Peyer's patch (tissue), 4 donors: ENCODE results near the gene NDUFAB1. TPM values are rescaled to one million over a fixed set of nuclear protein-coding genes. Genes with fewer than 3 reads are reported as not detected.

Source experiments
- DNase-seq, 3 donors: peaks; one replicate each; pipeline ENCODE4 v3.0.0-alpha.2; 2017 to 2019
- H3K27ac ChIP-seq, 4 donors: fragments of 200-600 bp; sonication (generic); one replicate each; pipeline ENCODE4 v1.5.1; 2016 to 2019
- H3K27me3 ChIP-seq, 2 donors: fragments of 200-600 bp; sonication (generic); one replicate each; pipeline ENCODE4 v1.5.1; 2019
- H3K36me3 ChIP-seq, 3 donors: fragments of 200-600 bp; sonication (generic); one replicate each; pipeline ENCODE4 v1.5.1; 2016 to 2019
- H3K4me1 ChIP-seq, 4 donors: fragments of 200-600 bp; sonication (generic); one replicate each; pipeline ENCODE4 v1.5.1; 2016 to 2019
- H3K4me3 ChIP-seq, 4 donors: fragments of 200-600 bp; sonication (generic); 1 replicate in 3 of 4; 2 replicates in 1 of 4; pipeline ENCODE4 v1.5.1; 2016 to 2019; ENCODE audit warnings: mild to moderate bottlenecking in 1 of 4
- H3K9me3 ChIP-seq, 4 donors: fragments of 200-600 bp; sonication (generic); one replicate each; pipeline ENCODE4 v1.5.1; 2016 to 2019; ENCODE audit warnings: mild to moderate bottlenecking in 1 of 4
- POLR2A ChIP-seq, 2 donors: fragments of 450-650 bp; IDR thresholded peaks; one replicate each; pipeline ENCODE4 v1.5.1; 2017; ENCODE audit warnings: antibody characterized with exemption in 2 of 2, mild to moderate bottlenecking in 2 of 2, moderate library complexity in 2 of 2
- total RNA-seq, 4 donors: library from RNA; depleted of rRNA; stranded (reverse); fragments of >200 nt; gene quantifications; one replicate each; pipeline ENCODE4 v1.1.0, GENCODE V29; 2016
- TF ChIP-seq, protein P1 (sequence below), 6 experiments: fragments of 450-650 bp in 4 of 6; fragments of 200-600 bp in 2 of 6; sonication (generic) in 1 of 6; IDR thresholded peaks; one replicate each; pipeline ENCODE4 v1.5.1; 2017 to 2019; ENCODE audit warnings: antibody characterized with exemption in 6 of 6, mild to moderate bottlenecking in 3 of 6, moderate library complexity in 1 of 6

The NDUFAB1 gene
- total RNA-seq, 4 donors from 2014 or later, result 49.4 to 115 (median 92.8) TPM

DNA sequence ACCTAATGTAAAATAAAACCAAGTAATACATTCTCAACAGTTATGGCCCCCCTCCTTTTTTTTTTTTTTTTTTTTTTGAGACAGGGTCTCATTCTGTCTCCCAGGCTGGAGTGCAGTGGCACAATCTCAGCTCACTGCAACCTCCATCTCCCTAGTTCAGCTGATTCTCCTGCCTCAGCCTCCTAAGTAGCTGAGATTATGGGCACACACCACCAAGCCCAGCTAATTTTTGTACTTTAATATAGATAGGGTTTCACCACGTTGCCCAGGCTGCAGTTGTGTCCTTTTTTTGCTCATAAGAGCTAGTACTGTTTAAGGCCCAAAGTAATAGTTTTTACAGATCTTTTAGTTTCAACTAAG lies 57.2 kb downstream of the NDUFAB1 start:
- H3K9me3 ChIP-seq, result no peaks in the 10 kb centered on the region
- DNase-seq, result no peak
- peaks cover 0 to 47% (median 0%) of the 10 kb centered on the region in 3 donors for H3K36me3 ChIP-seq
- no peak overlapping the region for H3K27ac ChIP-seq
- no peaks in the 10 kb centered on the region for H3K27me3 ChIP-seq
- no peaks in the 10 kb centered on the region for H3K4me1 ChIP-seq
- no peak overlapping the region for H3K4me3 ChIP-seq
- no peak for TF ChIP-seq POLR2A (IDR thresholded peaks at IDR 0.05)
- TF ChIP-seq, protein P1, sequence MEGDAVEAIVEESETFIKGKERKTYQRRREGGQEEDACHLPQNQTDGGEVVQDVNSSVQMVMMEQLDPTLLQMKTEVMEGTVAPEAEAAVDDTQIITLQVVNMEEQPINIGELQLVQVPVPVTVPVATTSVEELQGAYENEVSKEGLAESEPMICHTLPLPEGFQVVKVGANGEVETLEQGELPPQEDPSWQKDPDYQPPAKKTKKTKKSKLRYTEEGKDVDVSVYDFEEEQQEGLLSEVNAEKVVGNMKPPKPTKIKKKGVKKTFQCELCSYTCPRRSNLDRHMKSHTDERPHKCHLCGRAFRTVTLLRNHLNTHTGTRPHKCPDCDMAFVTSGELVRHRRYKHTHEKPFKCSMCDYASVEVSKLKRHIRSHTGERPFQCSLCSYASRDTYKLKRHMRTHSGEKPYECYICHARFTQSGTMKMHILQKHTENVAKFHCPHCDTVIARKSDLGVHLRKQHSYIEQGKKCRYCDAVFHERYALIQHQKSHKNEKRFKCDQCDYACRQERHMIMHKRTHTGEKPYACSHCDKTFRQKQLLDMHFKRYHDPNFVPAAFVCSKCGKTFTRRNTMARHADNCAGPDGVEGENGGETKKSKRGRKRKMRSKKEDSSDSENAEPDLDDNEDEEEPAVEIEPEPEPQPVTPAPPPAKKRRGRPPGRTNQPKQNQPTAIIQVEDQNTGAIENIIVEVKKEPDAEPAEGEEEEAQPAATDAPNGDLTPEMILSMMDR (IDR thresholded peaks at IDR 0.05), result no peak

DNA sequence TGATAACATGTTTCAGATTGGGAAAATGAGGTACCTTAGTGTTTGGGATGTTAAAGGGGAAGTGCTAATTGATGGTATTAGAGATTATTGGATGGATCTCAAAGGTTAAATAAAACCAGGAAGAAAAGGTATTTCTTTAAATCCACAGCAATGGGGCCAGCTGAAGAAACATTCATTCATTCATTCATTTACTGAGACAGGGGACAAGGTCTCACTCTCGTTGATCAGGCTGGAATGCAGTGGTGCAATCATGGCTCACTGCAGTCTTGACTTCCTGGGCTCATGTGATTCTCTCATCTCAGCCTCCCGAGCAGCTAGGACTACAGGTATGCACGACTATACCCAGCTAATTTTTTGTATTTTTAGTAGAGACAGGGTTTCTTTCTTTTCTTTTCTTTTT lies 58.7 kb downstream of the NDUFAB1 start:
- no peaks in the 10 kb centered on the region for H3K9me3 ChIP-seq
- peaks cover 0 to 49% (median 0%) of the 10 kb centered on the region in 3 donors for H3K36me3 ChIP-seq
- H3K27me3 ChIP-seq, result no peaks in the 10 kb centered on the region
- DNase-seq, result no peak
- no peak overlapping the region for H3K27ac ChIP-seq
- no peak overlapping the region for H3K4me3 ChIP-seq
- no peak for TF ChIP-seq POLR2A (IDR thresholded peaks at IDR 0.05)
- TF ChIP-seq, protein P1 (IDR thresholded peaks at IDR 0.05), result no peak
- H3K4me1 ChIP-seq, result no peaks in the 10 kb centered on the region

DNA sequence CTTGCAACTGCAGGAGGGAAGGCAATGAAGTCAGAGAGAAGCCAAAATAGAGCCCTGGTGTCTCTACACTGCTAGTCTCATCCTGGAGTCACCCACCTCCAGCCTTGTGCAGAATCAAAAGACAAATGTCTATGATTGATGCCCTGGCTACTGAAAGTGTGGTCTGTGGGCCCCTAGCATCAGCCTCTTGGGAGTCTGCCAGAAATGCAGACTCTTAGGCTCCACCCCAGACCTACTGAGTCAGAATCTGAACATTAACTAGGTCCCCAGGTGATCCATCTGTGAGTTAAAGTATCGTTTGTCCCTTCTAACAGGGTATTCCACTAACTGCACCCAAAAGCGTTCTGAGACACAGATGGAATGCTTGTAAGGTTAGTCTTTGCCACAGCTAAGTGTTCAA lies 60.2 kb downstream of the NDUFAB1 start:
- no peak for DNase-seq
- no peaks in the 10 kb centered on the region for H3K4me1 ChIP-seq
- no peak overlapping the region for H3K4me3 ChIP-seq
- H3K36me3 ChIP-seq, result peaks cover 0 to 53% (median 0%) of the 10 kb centered on the region in 3 donors
- no peaks in the 10 kb centered on the region for H3K9me3 ChIP-seq
- no peaks in the 10 kb centered on the region for H3K27me3 ChIP-seq
- TF ChIP-seq POLR2A (IDR thresholded peaks at IDR 0.05), result no peak
- TF ChIP-seq, protein P1 (IDR thresholded peaks at IDR 0.05), result no peak
- H3K27ac ChIP-seq, result no peak overlapping the region

DNA sequence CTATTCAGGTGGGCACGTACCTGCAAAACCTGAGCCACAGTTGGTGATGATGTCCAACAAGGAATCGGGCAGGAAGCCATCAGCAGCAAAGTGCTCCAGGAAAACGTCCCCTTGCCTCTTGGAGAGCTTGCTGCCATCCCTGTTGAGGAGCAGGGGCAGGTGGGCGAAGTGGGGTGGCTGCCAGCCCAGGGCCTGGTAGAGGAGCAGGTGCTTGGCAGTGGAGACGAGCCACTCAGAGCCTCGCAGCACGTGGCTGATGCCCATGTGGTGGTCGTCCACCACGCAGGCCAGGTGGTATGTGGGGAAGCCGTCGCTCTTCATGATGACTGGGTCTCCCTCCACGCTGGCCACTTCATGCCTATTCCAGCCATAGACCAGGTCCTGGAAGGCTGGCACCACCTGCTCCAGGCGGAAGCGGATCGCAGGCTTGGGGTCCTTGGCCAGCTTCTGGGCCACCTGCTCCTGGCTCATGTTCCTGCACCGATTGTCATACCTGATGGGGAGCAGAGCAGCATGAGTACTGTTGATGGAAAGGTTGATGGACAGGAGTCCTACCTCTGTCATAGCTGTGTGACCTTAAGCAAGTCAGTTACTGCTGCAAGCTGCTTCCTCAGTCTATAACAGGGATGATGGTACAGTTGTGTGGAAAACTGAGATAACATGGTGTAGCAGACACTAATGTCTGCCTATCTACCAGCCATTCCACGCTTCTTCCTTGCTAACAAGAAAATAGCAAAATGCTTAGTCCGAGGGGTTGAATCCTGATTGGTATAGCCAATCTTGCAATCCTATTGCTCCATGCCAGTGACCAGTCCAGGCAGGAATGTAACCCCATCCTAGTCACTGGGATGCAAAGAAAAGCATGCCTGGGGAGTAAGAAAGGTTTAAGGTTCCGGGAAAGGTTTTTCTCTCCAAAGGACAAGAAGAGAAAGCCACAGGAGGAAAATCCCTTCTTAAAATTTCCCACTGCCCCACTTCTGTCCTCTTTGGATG lies 61.0 kb downstream of the NDUFAB1 start:
- H3K4me3 ChIP-seq, result no peak overlapping the region
- no peaks in the 10 kb centered on the region for H3K27me3 ChIP-seq
- no peaks in the 10 kb centered on the region for H3K4me1 ChIP-seq
- TF ChIP-seq, protein P1 (IDR thresholded peaks at IDR 0.05), result no peak
- H3K36me3 ChIP-seq, result peaks cover 0 to 55% (median 0%) of the 10 kb centered on the region in 3 donors
- H3K27ac ChIP-seq, result no peak overlapping the region
- DNase-seq, result no peak
- H3K9me3 ChIP-seq, result no peaks in the 10 kb centered on the region

DNA sequence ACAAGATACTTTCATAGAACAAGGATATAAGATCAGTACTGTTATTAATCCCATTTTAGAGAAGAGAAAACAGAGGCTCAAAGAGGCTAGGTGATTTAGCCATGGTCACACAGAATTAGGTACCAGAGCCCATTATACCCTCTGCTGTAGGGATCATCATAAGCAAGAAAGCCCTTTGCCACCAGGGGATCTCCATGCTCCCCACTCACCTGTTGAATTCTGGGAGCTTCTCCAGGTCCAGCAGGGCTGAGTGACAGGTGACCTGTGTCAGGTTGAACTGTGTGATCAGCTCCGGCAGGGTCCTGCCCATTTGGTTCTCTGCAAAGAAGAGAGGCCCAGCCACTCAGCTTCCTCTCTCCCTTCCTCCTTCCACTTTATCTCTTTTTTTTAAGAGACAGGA lies 63.7 kb downstream of the NDUFAB1 start:
- H3K27ac ChIP-seq, result no peak overlapping the region
- no peaks in the 10 kb centered on the region for H3K9me3 ChIP-seq
- no peak for DNase-seq
- TF ChIP-seq, protein P1 (IDR thresholded peaks at IDR 0.05), result no peak
- H3K4me1 ChIP-seq, result no peaks in the 10 kb centered on the region
- H3K27me3 ChIP-seq, result no peaks in the 10 kb centered on the region
- no peak overlapping the region for H3K4me3 ChIP-seq
- peaks cover 0 to 68% (median 0%) of the 10 kb centered on the region in 3 donors for H3K36me3 ChIP-seq

Other genes starting within 250 kb of the NDUFAB1 start
- 10 to 100 TPM; 20.1 to 81.7 (median 50.4) TPM for gene COG7, start 143.1 kb downstream of the NDUFAB1 start, total RNA-seq
- gene GGA2, start 85.8 kb downstream of the NDUFAB1 start, total RNA-seq, result 100 to 1,000 TPM in 1 of 4 donors, 10 to 100 TPM in 3; 13.8 to 254 (median 54.7) TPM
- gene EARS2, start 39.0 kb downstream of the NDUFAB1 start, total RNA-seq, result 10 to 100 TPM; 13.8 to 37.4 (median 28.0) TPM
- gene UBFD1, start 38.6 kb downstream of the NDUFAB1 start, total RNA-seq, result 10 to 100 TPM; 19.4 to 90.8 (median 37.9) TPM
- gene PALB2, start 45.0 kb upstream of the NDUFAB1 start, total RNA-seq, result 10 to 100 TPM; 15.6 to 27.8 (median 19.3) TPM
- 10 to 100 TPM; 14.9 to 58.0 (median 39.2) TPM for gene DCTN5, start 45.1 kb upstream of the NDUFAB1 start, total RNA-seq
- 10 to 100 TPM; 10.9 to 40.4 (median 11.9) TPM for gene PLK1, start 82.6 kb upstream of the NDUFAB1 start, total RNA-seq
- gene ERN2, start 116.9 kb upstream of the NDUFAB1 start, total RNA-seq, result 100 to 1,000 TPM in 2 of 4 donors, 10 to 100 TPM in 2; 70.1 to 149 (median 92.3) TPM
- 100 to 1,000 TPM in 3 of 4 donors, 10 to 100 TPM in 1; 85.0 to 257 (median 166) TPM for gene CHP2, start 158.7 kb upstream of the NDUFAB1 start, total RNA-seq
- 10 to 100 TPM in 3 of 4 donors, 1 to 10 TPM in 1; 7.0 to 88.3 (median 15.9) TPM for gene PRKCB, start 239.7 kb upstream of the NDUFAB1 start, total RNA-seq